ENCODE results near the gene N4BP2. TPM values are rescaled to one million over a fixed set of nuclear protein-coding genes. Genes with fewer than 3 reads are reported as not detected.
"Not testable (repeated sequence)": the region's sequence is repeated elsewhere in the genome, so short reads cannot be mapped to it uniquely, and the experiment has no call there.

N4BP2 gene
- total RNA-seq, 1 donor from 2014 or later = 29.8 TPM

DNA sequence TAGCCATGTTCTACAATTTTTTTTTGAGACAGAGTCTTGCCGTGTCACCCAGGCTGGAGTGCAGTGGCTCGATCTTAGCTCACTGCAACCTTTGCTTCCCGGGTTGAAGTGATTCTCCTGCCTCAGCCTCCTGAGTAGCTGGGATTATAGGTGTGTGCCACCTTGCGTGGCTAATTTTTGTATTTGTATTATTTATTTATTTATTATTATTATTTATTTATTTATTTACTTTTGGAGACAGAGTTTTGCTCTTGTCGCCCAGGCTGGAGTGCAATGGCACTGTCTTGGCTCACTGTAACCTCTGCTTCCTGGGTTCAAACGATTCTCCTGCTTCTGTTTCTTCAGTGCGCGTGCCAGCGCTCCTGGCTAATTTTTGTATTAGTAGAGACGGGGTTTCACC is 36.8 kb downstream of the N4BP2 start:
- not testable (repeated sequence) for DNase-seq

DNA sequence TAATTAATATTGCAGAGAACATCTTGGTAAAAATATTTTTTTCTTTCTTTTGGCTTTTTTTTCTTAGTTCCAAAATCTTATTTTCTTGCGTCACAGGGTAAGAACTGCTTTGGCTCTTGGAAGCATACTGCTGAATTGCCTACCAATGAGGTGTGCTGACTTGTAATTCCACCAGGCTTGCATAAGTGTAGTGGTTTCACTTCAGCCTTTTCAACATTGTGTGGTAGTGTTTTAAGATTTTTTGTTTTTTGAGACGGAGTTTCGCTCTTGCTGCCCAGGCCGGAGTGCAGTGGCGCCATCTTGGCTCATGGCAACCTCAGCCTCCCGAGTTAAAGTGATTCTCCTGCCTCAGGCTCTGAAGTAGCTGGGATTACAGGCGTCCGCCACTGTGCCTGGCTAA is 42.4 kb downstream of the N4BP2 start:
- no peak for DNase-seq

DNA sequence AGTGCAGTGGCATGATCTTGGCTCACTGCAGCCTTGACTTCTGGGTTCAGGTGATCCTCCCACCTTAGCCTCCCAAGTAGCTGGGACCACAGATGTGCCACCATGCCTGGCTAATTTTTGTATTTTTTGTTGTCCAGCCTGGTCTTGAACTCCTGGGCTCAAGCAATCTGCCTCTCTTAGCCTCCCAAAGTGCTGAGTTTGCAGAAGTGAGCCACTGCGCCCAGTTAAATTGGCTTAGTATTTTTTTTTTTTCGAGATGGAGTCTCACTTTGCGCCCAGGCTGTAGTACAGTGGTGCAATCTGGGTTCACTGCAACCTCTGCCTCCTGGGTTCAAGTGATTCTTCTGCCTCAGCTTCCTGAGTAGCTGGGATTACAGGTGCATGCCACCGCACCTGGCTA is 50.5 kb downstream of the N4BP2 start:
- not testable (repeated sequence) for DNase-seq

DNA sequence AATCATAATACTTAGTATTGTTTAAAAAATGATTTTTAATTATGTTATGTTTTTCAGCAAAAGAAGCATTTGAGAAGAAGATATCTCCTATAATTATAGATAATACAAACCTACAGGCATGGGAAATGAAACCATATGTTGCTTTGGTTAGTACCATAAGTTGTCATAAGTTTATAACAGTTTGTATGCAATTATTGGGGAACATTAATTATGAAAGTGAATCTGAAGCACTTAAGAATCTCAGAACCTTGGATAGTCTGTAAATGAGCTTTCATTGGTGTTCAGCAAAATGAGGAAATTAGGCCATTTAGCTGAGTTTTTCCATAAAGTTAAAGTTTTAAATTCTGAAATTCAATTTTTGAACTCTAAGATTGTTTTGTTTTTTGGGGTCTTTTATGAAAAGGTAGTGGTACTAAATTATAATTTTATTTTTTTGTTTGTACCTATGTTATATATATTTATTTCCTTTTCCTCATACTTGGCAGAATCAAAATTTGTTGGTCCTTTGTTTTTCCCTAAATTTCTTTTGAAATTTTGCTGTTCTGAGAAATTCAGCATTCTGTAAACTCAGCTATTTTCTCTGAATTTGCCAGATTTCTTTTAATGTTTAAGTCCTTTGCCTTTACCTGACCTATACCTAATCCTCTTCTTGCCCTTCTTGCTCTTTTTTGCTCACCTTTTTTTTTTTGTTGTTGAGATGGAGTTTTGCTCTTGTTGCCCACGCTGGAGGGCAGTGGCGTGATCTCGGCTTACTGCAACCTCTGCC is 55.6 kb downstream of the N4BP2 start:
- DNase-seq = no peak

DNA sequence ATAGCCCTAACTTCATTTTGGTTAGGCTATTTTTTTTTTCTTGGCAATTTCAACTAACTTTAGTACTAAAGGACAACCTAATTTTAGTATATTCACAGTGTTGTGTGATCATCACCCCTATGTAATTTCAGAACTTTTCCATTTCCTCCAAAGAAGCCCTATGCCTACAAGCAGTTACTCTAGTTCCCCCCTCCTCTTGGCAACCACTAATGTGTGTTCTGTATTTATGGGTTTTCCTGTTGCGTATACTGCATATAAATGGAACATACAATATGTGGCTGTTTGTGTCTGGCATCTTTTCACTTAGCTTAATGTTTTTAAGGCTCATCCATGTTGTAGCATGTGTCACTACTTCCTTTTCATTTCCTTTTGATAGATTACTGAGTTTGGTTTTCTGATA is 57.6 kb downstream of the N4BP2 start:
- no peak for DNase-seq

DNA sequence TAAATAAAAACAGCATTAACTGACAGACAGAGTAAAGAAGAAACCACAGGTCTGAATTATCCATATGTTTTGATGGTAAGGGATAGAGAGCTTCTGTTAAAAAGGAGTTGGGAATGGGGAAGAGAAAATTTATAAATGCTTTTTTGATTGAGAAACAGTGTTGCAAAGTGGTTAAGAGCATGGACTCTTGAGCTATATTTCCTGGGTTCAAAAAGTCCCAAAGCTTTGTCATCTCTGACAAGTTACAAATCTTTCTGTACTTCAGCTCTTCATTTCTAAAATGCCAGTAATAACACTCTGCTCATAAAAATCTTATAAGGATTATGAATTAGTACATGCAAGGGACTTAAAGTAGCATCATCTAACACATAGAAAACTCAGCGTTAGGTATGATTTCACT is 62.2 kb downstream of the N4BP2 start:
- DNase-seq = no peak

DNA sequence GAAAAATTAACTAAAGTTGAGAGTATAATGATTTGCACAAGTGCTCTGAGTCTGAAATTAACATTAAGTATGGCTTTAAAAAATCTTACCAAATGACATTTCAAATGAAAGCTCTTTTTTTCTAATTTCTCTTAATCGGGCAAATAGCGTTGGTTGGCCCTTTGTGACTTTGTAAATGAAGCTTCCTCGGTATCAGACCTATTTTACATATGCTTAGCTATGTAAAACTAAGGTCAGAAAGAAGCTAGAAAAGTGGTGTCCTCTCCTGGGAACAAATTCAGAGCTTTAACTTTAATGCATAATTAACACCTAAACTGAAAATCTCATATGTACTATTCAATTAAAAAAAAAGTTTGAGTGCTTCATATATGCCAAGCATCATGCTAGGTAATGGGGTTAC is 62.7 kb downstream of the N4BP2 start:
- DNase-seq = no peak

DNA sequence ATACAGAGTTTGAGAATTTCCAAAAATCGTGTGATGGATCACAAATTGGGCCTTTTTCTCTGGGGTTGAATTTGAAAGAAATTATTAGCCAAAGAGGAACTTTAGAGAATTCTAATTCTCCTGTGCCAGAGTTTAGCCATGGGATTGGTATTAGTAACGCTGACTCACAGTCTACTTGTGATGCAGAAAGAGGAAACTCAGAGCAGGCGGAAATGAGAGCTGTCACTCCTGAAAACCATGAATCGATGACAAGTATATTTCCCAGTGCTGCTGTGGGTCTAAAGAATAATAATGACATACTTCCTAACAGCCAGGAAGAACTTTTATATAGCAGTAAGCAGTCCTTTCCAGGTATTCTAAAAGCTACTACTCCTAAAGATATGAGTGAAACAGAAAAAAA is 64.9 kb downstream of the N4BP2 start:
- no peak for DNase-seq

DNA sequence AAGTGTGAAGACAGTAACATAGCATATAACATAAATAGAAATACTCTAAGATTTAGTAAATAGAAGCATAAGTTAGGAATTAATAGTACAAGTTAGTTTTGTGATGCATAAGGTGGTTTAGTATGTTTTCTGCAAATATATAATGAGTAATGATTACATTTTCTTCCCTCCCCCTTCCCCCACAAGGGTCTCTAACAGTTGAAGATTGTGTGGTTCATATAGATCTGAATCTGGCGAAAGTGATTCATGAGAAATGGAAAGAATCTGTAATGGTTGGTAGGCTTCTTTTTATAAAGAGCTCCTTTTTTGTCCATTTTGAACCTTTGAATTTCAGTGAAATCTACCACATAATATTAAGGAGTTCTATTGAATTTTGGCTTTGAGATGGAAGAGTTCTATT is 66.3 kb downstream of the N4BP2 start:
- DNase-seq = no peak

DNA sequence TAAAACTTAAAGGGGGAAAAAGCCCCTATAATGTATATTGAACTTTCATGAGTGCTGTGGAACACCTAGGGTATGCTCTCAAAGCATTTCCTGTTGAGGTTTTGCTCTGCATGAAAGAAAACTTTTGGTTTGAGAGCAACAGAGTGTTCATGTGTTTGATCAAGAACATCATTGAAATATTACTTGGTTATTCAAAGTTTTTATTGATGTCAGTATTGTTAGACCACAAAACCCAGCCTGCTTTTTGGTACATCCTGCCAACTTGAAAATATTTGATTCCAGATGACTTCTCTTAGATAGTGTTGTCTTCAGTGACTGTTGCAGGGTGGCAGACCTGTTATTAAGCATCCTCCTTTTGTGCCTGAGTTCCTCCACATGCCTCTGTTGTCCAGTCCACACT is 68.0 kb downstream of the N4BP2 start:
- no peak for DNase-seq

DNA sequence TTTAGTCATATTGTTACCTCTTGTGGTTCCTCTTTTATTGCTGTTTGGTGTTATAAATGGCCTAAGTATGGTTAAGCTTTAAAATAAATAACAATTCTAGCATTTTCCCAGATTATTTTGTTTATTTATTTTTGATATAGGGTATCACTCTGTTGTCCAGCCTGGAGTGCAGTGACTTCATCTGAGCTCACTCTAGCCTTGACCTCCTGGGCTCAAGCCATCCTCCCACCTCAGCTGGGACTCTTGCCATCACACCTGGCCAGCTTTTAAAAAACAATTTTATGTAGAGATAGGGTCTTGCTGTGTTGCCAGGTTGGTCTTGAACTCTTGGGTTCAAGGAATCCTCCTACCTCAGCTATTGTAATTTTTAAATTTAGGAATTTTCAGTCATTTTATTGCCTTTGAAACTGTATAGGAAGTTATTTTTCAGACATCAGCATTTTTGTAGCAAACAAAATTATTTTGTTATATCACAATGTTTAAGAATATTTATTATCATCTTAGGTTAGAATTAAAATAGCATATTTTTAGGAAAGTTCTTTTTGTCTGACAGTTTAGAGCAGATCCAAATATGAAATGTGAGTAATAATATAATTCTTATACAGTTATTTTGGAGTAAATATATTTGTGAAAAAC is 73.9 kb downstream of the N4BP2 start:
- DNase-seq = no peak

DNA sequence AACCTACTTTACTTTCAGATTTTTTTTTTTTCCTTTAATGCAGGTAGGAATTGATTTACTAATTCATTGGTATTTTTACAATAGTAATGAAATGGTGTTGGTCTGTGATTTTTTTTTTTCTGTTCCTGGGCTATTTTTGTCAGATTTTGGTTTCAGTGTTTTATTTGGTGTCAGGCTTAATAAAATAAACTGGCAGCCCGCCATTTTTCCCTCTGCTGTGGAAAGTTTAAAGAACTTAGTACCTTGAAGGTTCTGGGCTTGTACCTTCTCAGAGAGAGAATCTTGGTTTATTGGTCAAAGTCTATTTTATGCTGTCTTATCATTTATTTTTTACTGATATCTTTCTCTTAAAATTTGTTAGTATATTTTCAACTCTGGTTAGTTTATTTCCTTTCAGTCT is 76.2 kb downstream of the N4BP2 start:
- DNase-seq = no peak

DNA sequence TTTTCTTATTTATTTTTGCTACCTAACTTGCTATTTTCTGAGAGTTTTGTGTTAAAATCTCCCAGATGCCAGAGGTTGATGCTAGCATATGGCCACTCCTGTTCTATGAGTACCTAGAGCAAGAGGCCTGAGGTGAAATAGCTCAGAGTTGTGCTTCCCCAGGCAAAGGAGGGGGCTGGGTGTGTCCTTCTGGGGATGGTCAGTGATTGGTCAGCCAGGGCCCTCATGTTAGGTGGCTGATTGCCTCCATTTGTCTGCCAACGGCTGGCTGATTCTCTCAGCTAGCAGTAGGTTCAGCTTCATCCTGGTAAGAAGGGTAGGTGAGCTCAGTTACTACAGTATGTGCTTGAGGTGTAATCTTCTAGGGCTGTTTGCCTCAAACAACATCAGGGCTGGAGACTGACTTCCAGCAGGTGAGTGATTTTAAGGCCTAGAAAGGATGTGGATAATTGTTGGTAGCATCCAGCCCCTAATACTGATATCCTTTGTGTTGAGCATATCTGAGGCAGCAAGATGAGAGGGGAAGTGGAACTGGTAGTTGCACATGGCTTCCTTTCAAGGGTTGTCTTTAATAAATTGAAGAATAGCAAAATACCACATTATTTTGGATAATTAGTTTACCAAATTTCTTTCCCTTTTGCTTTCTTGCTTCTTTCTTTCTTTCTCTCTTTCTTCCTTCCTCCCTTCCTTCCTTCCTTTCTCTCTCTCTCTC is 77.7 kb downstream of the N4BP2 start:
- DNase-seq = no peak

DNA sequence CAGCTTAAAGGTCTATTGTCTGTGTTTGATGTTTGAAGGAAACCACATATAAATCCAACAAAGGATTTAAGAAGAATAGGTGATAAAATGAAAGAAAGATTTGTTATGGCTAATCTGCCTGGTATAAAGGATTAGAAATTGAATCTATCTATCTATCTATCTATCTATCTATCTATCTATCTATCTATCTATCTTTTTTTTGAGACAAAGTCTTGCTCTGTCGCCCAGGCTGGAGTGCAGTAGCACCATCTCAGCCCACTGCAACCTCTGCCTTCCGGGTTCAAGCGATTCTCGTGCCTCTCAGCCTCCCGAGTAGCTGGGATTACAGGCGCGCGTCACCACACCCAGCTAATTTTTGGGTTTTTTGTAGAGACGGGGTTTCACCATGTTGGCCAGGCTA is 79.6 kb downstream of the N4BP2 start:
- not testable (repeated sequence) for DNase-seq

DNA sequence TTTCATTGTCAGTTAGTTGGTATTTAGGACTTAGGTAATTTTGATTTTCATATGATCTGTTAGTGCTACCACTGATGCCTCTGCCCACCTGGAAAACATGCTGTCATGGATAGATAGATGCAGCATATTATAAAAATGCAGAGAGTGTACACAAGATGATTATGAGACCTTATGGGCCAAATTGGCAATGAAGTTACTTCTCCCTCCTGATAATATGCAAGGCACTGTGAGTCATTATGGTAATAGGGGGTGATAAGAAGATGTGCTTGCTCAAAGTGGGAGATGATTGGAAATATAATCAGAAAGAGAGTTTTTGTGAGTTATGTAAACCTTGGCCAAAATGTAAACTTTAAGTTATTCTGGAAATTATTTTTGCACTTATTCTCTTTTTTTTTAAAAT is 83.5 kb downstream of the N4BP2 start:
- no peak for DNase-seq

DNA sequence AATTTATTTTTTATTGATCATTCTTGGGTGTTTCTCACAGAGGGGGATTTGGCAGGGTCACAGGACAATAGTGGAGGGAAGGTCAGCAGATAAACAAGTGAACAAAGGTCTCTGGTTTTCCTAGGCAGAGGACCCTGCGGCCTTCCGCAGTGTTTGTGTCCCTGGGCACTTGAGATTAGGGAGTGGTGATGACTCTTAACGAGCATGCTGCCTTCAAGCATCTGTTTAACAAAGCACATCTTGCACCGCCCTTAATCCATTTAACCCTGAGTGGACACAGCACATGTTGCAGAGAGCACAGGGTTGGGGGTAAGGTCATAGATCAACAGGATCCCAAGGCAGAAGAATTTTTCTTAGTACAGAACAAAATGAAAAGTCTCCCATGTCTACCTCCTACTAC is 83.9 kb downstream of the N4BP2 start:
- not testable (repeated sequence) for DNase-seq

DNA sequence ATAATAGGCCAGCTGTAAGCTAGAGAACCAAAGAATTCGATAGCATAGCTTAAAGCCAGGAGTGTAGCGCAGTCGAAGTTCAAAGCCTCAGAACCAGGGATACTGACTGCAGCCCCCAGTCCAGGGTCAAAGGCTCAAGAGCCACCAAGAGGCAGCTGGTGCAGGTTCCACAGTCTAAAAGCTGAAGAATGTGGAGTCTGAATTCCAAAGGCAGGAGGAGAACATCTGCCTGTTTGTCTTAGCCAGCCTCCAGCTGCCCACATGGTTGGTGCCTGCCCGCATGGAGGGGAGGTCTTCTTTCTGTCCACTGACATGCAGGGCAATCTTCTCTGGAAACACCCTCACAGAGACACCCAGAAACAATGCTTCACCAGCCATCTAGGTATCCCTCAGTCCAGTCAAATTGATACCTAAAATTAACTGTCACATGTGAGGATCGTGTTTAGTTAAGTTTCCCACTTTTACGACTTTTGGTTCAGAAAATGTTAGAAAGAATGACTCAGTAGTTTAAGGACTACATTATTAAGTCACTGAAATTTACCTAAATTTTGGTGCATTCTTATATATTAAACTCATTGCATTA is 87.4 kb downstream of the N4BP2 start:
- no peak for DNase-seq

DNA sequence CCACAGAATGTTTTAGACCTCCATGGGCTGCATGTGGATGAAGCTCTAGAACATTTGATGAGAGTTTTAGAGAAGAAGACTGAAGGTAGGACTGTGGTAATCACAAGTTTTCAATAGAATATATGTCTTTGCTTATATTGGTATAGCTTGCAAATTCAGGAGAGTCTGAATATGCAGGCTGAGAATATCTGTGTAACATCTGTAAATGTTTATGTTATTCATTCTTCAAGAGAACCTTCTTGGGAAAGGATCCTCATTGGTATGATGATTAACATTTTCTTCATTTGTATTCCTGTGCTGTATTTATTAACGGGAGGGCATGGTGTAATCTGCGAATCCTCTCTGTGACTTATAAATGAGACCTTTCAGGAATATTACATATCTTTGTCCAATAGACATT is 88.1 kb downstream of the N4BP2 start:
- no peak for DNase-seq

DNA sequence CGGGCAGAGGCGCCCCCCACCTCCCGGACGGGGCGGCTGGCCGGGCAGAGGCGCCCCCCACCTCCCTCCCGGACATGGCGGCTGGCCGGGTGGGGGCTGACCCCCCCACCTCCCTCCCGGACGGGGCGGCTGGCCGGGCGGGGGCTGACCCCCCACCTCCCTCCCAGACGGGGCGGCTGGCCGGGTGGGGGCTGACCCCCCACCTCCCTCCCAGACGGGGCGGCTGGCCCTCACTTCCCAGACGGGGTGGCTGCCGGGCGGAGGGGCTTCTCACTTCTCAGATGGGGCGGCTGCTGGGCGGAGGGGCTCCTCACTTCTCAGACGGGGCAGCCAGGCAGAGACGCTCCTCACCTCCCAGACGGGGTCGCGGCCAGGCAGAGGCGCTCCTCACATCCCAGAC is 90.8 kb downstream of the N4BP2 start:
- not testable (repeated sequence) for DNase-seq

DNA sequence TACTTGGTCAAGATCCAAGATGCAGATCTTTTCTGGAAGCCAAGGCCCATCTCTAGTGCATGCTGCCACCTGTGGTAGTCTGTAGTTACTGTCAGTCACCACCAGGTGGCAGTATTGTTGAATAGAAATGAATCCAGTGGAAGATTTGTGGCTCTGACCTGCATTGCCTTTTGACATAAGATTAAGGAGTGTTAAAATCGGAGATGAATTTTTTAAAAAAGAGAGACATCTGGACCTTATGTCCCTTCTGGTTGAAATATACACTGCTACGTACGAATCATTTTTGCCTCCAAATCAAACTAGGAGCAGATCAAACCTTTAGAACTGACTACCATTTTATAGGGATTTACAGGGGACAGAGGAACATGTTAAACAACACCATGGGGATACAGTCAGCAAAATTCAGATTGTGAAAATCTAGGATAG is 93.3 kb downstream of the N4BP2 start:
- DNase-seq = no peak

DNA sequence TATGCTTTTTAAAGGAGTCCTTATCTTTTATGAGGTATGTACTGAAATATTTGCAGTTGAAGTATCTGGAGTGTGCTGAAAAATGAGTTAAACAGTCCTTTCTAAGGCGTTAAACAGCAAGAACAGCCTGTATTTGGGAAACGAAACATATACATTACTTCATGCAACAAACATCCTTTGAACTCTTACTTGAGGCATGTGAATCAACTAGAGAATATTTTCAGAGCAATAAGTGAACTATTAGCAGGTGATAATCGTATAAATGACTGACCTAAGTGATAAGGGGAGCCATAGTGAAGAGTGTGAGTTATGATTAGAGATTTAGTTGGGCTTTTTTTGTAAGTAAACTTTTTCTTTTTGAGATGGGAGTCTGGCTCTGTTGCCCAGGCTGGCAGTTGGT is 94.3 kb downstream of the N4BP2 start:
- no peak for DNase-seq

DNA sequence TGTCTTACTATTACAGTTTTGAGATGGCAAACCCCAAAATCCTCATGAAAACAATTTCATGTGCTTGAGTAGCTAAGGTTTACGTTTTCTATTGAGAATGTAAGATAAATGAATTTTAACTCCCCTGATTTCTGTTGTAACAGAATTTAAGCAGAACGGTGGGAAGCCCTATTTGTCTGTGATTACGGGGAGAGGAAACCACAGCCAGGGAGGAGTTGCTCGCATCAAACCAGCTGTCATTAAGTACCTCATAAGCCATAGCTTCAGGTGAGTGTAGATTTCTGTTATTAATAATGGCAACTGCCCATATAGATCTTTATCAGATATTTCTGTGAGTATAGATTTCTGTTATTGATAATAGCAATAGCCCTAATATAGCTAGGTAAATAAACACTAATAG is 96.0 kb downstream of the N4BP2 start:
- DNase-seq = no peak

DNA sequence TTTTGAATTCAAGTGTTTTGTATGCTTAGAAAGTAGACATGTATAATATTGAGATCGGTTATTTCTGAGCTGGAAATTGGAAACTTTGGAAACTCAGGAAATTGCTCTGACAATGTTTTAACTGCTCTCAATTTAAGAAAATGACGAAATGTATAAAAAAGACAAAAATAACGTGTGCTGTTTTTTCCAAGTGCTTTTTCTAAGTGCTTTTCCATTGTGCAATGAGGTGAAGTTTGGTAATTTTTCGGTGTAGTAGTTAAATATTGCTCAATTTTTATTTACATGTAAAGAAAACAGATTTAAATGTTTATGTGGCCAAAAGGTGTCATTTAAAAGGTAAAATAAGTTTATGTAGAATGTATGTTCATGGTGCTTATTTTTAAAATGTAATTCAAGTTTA is 100.8 kb downstream of the N4BP2 start:
- DNase-seq = no peak

Data from skin of body (tissue), 2 donors.